K562 treated with DMSO at 1 percent for 48 hours (cell line): Measurements from ENCODE around the gene TTC21B. TPM values are rescaled to one million over a fixed set of nuclear protein-coding genes. Genes with fewer than 3 reads are reported as not detected.

Experiments used
- total RNA-seq: library from RNA; unstranded; fragments of 300-600 nt; gene quantifications from 2 replicates; pipeline ENCODE4 v1.2.3, GENCODE V29; 2022; ENCODE audit warnings: low replicate concordance; ENCODE audit errors: extremely low read depth

TTC21B gene
- total RNA-seq, result not detected in 2 replicates

DNA sequence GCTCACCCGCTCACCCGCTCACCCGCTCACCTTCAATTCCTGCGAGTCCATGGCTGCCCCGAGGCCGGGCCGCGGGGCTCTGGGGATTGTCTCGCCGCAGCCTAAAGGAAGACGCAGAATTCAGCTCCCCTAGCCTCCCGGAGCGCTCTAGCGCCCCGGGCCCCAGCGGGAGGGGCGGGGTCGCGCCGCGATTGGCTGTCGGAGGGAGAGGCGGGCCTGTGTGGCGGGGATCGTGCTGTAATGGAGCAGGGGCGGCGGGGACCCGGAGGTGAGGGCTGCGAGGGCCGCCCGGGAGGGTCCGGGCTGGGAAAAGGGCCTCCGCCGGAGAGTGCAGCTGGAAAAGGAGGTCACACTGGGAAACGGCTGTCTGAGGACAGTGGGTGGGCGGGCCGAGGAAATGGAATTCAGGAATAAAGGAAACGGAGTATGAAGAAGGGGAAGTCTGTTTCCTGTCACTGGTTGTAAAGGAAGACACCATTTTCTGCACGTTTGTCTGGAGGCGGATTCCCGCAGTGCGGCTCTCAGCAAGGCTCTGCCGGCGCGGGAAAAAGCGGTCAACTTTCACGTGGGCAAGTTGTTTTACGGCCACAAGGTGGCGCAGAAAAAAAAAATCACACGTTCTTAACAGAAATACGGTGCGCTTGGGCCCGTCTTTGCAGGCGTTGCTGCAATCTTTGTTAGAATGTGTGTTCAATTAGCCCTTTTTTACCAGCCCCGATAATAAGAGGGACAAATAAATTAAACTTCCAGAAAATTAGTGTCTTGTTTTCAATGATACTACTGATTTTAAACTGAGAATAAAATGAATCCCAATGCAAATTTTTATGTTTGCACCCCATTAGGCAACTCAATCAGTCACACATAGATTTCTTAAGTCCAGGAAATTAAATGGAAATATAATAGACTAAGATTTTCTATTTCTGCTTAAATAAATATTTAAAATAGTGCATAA lies at the start of gene TTC21B:
TSS of gene TTC21B (minus strand) at position 122 of the 952 bp plus-strand sequence. CDS start at position 51, 71 bp downstream.

Other genes starting within 250 kb of the TTC21B start
- gene GALNT3, start 159.5 kb downstream of the TTC21B start, total RNA-seq, result not detected in 2 replicates
- not detected in 2 replicates for gene SCN1A, start 174.2 kb upstream of the TTC21B start, total RNA-seq